Activated CD4-positive, alpha-beta memory T cell treated with anti-CD3 and anti-CD28 coated beads for 36 hours (primary cell): ENCODE measurements around the gene AWAT2. TPM values are rescaled to one million over a fixed set of nuclear protein-coding genes. Genes with fewer than 3 reads are reported as not detected.
A peak's percentile ranks its signal among the peaks of the same experiment; 100 is the strongest.

Experiments
- CTCF ChIA-PET: fragments of 350-600 bp; sonication (Branson Sonifier 250); formaldehyde crosslinking; loops from one replicate; lab custom pipeline; 2021; ENCODE audit warnings: antibody characterized with exemption, inconsistent platforms; lab: Charles Lee
- POLR2A ChIA-PET: fragments of 350-600 bp; sonication (Branson Sonifier 250); formaldehyde crosslinking; loops from one replicate; lab custom pipeline; 2021; ENCODE audit warnings: antibody characterized with exemption; lab: Charles Lee
- DNase-seq: peaks from one replicate; pipeline ENCODE4 v3.0.0-alpha.2; 2020
- H3K27ac Mint-ChIP-seq: one replicate; pipeline ENCODE4 v1.8.0; 2021; ENCODE audit warnings: mixed read lengths
- H3K27me3 Mint-ChIP-seq: one replicate; pipeline ENCODE4 v1.8.0; 2021; ENCODE audit warnings: mixed read lengths
- H3K36me3 Mint-ChIP-seq: one replicate; pipeline ENCODE4 v1.8.0; 2021; ENCODE audit warnings: mixed read lengths
- H3K4me1 Mint-ChIP-seq: one replicate; pipeline ENCODE4 v1.8.0; 2021; ENCODE audit warnings: low read depth, mixed read lengths
- H3K4me3 Mint-ChIP-seq: one replicate; pipeline ENCODE4 v1.8.0; 2021; ENCODE audit warnings: mild to moderate bottlenecking, mixed read lengths
- H3K9me3 Mint-ChIP-seq: one replicate; pipeline ENCODE4 v1.8.0; 2021; ENCODE audit warnings: mixed read lengths
- intact Hi-C: fragments of 100-400 bp; cut with micrococcal nuclease; formaldehyde crosslinking; loops from one replicate; pipeline ENCODE4 v1.15.1; 2023
- total RNA-seq, 2 experiments: library from RNA; stranded (reverse); gene quantifications; one replicate each; pipeline ENCODE4 v1.2.3, GENCODE V29; 2021

AWAT2 gene
- total RNA-seq, 2 experiments from 2014 or later, result not detected

- CTCF ChIA-PET, result interaction anchor here (1.2 to 1.7 kb wide), 2 partner anchors 63 to 499 kb away, joined by 3 to 5 read pairs; no protein-coding TSS in a partner anchor
Observed at GRCh38 chrX:70034646-70035045, 15.1 kb downstream of the AWAT2 start.

GRCh38 chrX:70033348-70034051, 16.2 kb downstream of the AWAT2 start:
- POLR2A ChIA-PET, result no interaction called here
- peaks cover 5% of the 10 kb centered on the region for H3K4me1 Mint-ChIP-seq
- H3K9me3 Mint-ChIP-seq, result no peaks in the 10 kb centered on the region
- no peaks in the 10 kb centered on the region for H3K36me3 Mint-ChIP-seq
- intact Hi-C loops, result loop anchor here (2.0 kb wide), 1 partner anchor 63 kb away; no protein-coding TSS in a partner anchor
- H3K27me3 Mint-ChIP-seq, result no peaks in the 10 kb centered on the region
- no peak overlapping the region for H3K4me3 Mint-ChIP-seq
- no peak overlapping the region for H3K27ac Mint-ChIP-seq
- DNase-seq, result peak; percentile 45
- CTCF ChIA-PET, result interaction anchor here (1.0 to 1.7 kb wide), 5 partner anchors 8 to 541 kb away, joined by 3 to 5 read pairs (median 3); no protein-coding TSS in a partner anchor

More at GRCh38 chrX:70034646-70035045, 15.1 kb downstream of the AWAT2 start:
- Mint-ChIP-seq H3K4me1 (peaks cover 5% of the 10 kb centered on the region), H3K4me3 (no peak overlapping the region), H3K27me3 (no peaks in the 10 kb centered on the region), H3K36me3 (no peaks in the 10 kb centered on the region), H3K27ac (no peak overlapping the region), H3K9me3 (no peaks in the 10 kb centered on the region)
- no peak for DNase-seq
- intact Hi-C loops, result no loop called here
- POLR2A ChIA-PET, result no interaction called here

- no peaks in the 10 kb centered on the region for H3K36me3 Mint-ChIP-seq
- H3K4me3 Mint-ChIP-seq, result no peak overlapping the region
- H3K4me1 Mint-ChIP-seq, result peaks cover 5% of the 10 kb centered on the region
- ChIA-PET CTCF (interaction anchor here (0.5 to 1.7 kb wide), 5 partner anchors 8 to 540 kb away, joined by 3 to 5 read pairs (median 4); no protein-coding TSS in a partner anchor), POLR2A (no interaction called here)
- H3K9me3 Mint-ChIP-seq, result no peaks in the 10 kb centered on the region
- no peak for DNase-seq
- intact Hi-C loops, result loop anchor here (2.0 kb wide), 1 partner anchor 64 kb away; no protein-coding TSS in a partner anchor
- H3K27me3 Mint-ChIP-seq, result no peaks in the 10 kb centered on the region
- no peak overlapping the region for H3K27ac Mint-ChIP-seq
Observed at GRCh38 chrX:70032792-70033191, 16.9 kb downstream of the AWAT2 start.

GRCh38 chrX:70030301-70030767, 19.4 kb downstream of the AWAT2 start:
- H3K27me3 Mint-ChIP-seq, result no peaks in the 10 kb centered on the region
- intact Hi-C loops, result loop anchor here (1.0 kb wide), 1 partner anchor 492 kb away; no protein-coding TSS in a partner anchor
- ChIA-PET CTCF (interaction anchor here (0.5 to 3.0 kb wide), 21 partner anchors 9 to 495 kb away, joined by 3 to 25 read pairs (median 3); no protein-coding TSS in a partner anchor), POLR2A (no interaction called here)
- peak; percentile 51 for DNase-seq
- no peaks in the 10 kb centered on the region for H3K36me3 Mint-ChIP-seq
- no peak overlapping the region for H3K4me3 Mint-ChIP-seq
- no peak overlapping the region for H3K27ac Mint-ChIP-seq
- H3K4me1 Mint-ChIP-seq, result peaks cover 23% of the 10 kb centered on the region
- no peaks in the 10 kb centered on the region for H3K9me3 Mint-ChIP-seq

DNA sequence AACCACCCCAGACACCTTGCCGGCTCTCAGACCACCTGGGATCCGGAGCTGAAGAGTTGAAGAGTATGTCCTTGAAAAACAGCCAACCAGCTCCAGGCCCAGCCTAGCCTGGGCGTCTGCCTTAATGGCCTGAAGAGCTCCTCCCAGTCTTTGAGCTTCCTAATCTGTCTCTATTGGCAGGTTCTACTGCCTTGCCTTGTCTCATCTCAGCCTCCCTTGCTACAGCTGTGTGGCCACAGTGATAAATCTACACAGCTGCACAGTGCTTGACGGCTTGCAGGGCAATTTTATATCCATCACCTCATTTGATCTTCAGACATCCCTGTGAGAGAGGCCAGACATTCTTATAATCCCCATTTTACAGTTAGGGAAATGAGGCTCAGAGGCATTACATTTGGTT, 19.9 kb downstream of the AWAT2 start:
- POLR2A ChIA-PET, result interaction anchor here (1.0 kb wide), 1 partner anchor 491 kb away, joined by 3 read pairs; no protein-coding TSS in a partner anchor

DNA sequence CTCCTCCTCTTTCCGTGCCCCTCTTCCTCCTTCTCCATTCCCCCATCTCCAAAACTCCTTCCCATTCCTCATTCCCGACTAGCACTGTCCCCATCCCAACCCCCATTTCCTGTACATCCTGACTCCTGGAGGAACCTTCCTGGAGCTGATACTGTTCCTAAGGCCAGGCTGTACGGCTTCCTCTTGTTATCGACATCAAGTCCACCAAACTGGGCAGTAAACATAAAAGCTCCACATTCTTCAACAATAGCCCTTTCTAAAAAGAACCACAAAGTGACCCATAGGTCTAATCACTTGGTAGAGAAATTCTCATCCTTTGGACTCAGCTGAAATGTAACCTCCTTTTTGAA, 22.9 kb downstream of the AWAT2 start:
- H3K27ac Mint-ChIP-seq, result no peak overlapping the region
- POLR2A ChIA-PET, result no interaction called here
- H3K9me3 Mint-ChIP-seq, result no peaks in the 10 kb centered on the region
- intact Hi-C loops, result loop anchor here (5.0 kb wide), 1 partner anchor 410 kb away; the partner anchor contains the start of gene EDA
- no peak overlapping the region for H3K4me3 Mint-ChIP-seq
- CTCF ChIA-PET, result interaction anchor here (1.1 kb wide), 1 partner anchor 408 kb away, joined by 3 read pairs; no protein-coding TSS in a partner anchor
- no peaks in the 10 kb centered on the region for H3K27me3 Mint-ChIP-seq
- H3K4me1 Mint-ChIP-seq, result peaks cover 24% of the 10 kb centered on the region
- no peaks in the 10 kb centered on the region for H3K36me3 Mint-ChIP-seq
- no peak for DNase-seq

More for the DNA sequence above, 19.9 kb downstream of the AWAT2 start:
- intact Hi-C loops, result loop anchor here (1.0 to 5.0 kb wide), 2 partner anchors 413 to 492 kb away; partner anchors contain the start of gene EDA
- Mint-ChIP-seq H3K27ac (no peak overlapping the region), H3K4me3 (no peak overlapping the region), H3K36me3 (no peaks in the 10 kb centered on the region), H3K4me1 (peaks cover 24% of the 10 kb centered on the region), H3K27me3 (no peaks in the 10 kb centered on the region), H3K9me3 (no peaks in the 10 kb centered on the region)
- no peak for DNase-seq
- CTCF ChIA-PET, result interaction anchor here (0.5 to 3.0 kb wide), 16 partner anchors 10 to 534 kb away, joined by 3 to 25 read pairs (median 3); no protein-coding TSS in a partner anchor

DNA sequence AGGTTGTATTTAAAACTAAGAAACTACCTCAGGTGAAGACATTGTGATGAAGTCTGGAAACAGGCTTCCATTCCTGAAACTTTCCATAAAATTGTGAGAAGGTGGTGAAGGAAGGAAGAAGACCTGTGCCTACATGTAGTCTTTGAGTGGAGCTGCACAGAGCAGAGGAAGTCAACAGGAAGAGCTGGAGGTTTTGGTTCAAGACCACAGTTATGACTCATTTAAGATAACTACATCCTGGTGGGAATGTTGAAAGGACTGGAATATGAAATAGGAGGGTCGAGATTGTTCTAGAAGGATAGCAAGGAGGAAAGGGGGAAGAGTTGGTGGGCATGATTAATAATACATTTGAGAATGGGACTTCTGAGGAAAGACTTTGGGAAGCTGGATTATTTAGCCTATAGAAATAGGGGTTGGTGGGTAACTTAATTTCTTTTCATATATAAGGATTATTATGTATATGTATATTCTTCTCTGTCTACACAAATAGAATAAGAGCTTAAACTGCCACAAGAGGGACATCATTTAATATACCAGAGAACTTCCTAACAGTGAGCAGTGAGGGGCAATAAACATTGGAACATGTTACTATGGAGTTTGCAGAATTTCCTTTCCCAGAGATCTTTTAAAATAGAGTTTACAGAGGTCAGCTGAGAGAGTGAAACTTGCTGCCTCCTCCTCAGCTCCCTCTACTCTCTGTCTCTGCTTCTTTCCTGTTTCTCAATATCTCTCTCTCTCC, 23.5 kb downstream of the AWAT2 start:
- ChIA-PET CTCF (interaction anchor here (1.1 kb wide), 1 partner anchor 408 kb away, joined by 3 read pairs; no protein-coding TSS in a partner anchor), POLR2A (no interaction called here)
- H3K4me3 Mint-ChIP-seq, result no peak overlapping the region
- no peak overlapping the region for H3K27ac Mint-ChIP-seq
- H3K9me3 Mint-ChIP-seq, result no peaks in the 10 kb centered on the region
- H3K4me1 Mint-ChIP-seq, result peaks cover 24% of the 10 kb centered on the region
- intact Hi-C loops, result loop anchor here (5.0 kb wide), 1 partner anchor 409 kb away; the partner anchor contains the start of gene EDA
- no peaks in the 10 kb centered on the region for H3K36me3 Mint-ChIP-seq
- no peak for DNase-seq
- no peaks in the 10 kb centered on the region for H3K27me3 Mint-ChIP-seq

DNA sequence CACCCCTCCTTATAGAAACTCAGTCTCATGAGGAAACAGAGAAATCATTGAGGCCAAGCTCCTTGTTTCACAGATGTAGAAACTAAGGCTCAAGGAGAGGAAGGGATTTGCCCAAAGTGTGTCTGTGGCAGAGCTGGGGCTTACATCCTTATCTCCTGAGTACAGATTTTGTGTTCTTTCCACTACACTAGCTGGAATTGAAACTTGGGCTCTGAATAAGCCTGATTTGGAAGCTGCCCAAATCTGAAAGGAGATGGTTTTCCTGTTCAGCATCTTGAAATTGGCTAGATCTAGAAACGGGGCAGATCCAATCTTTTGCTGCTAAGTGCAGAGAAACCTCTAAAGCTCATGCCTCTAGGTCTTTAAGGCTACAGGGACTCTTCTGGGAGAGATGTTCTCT, 24.3 kb downstream of the AWAT2 start:
- no peaks in the 10 kb centered on the region for H3K9me3 Mint-ChIP-seq
- H3K36me3 Mint-ChIP-seq, result no peaks in the 10 kb centered on the region
- ChIA-PET CTCF (interaction anchor here (0.7 kb wide), 1 partner anchor 219 kb away, joined by 3 read pairs; no protein-coding TSS in a partner anchor), POLR2A (no interaction called here)
- H3K27me3 Mint-ChIP-seq, result no peaks in the 10 kb centered on the region
- H3K4me3 Mint-ChIP-seq, result no peak overlapping the region
- H3K27ac Mint-ChIP-seq, result no peak overlapping the region
- intact Hi-C loops, result loop anchor here (5.0 kb wide), 1 partner anchor 408 kb away; the partner anchor contains the start of gene EDA
- no peak for DNase-seq
- peaks cover 24% of the 10 kb centered on the region for H3K4me1 Mint-ChIP-seq

DNA sequence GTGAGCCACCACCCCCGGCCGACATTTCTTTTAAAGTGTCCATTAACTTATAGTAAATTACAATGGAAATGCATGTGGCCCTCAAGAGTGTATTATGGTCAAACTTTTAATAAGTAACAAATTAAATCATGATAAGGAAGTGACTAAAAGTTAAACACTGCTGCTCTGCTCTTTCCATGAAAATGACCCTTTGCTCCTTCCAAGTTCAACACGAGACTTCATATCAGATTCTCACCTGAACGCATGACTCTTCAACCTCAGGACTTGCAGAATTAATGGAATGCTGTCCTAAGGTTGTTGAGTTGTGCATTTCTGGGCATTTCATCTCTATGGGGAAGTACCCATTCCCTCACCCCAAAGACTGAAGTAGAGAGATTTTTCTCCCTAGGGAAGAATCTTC, 27.1 kb downstream of the AWAT2 start:
- no peaks in the 10 kb centered on the region for H3K9me3 Mint-ChIP-seq
- H3K4me1 Mint-ChIP-seq, result peaks cover 20% of the 10 kb centered on the region
- no peaks in the 10 kb centered on the region for H3K36me3 Mint-ChIP-seq
- no peak for DNase-seq
- ChIA-PET CTCF (no interaction called here), POLR2A (no interaction called here)
- no peak overlapping the region for H3K4me3 Mint-ChIP-seq
- no peak overlapping the region for H3K27ac Mint-ChIP-seq
- intact Hi-C loops, result no loop called here
- H3K27me3 Mint-ChIP-seq, result no peaks in the 10 kb centered on the region

- CTCF ChIA-PET, result interaction anchor here (0.7 to 2.0 kb wide), 2 partner anchors 14 to 1322 kb away, joined by 3 to 6 read pairs; no protein-coding TSS in a partner anchor
- peaks cover 3% of the 10 kb centered on the region for H3K36me3 Mint-ChIP-seq
- no peaks in the 10 kb centered on the region for H3K9me3 Mint-ChIP-seq
- peak overlapping the region; percentile 54 for H3K27ac Mint-ChIP-seq
- H3K27me3 Mint-ChIP-seq, result no peaks in the 10 kb centered on the region
- intact Hi-C loops, result no loop called here
- peaks cover 24% of the 10 kb centered on the region for H3K4me1 Mint-ChIP-seq
- DNase-seq, result no peak
- H3K4me3 Mint-ChIP-seq, result no peak overlapping the region
- POLR2A ChIA-PET, result no interaction called here
Observed at GRCh38 chrX:70016513-70016912, 33.2 kb downstream of the AWAT2 start.

- Mint-ChIP-seq H3K4me3 (no peak overlapping the region), H3K27ac (no peak overlapping the region), H3K36me3 (peaks cover 3% of the 10 kb centered on the region), H3K27me3 (no peaks in the 10 kb centered on the region), H3K9me3 (no peaks in the 10 kb centered on the region), H3K4me1 (peaks cover 24% of the 10 kb centered on the region)
- intact Hi-C loops, result no loop called here
- no peak for DNase-seq
- POLR2A ChIA-PET, result no interaction called here
- CTCF ChIA-PET, result no interaction called here
Observed at GRCh38 chrX:70013466-70014381, 36.0 kb downstream of the AWAT2 start.
